ENCODE measurements around the gene GLRX5. TPM values are rescaled to one million over a fixed set of nuclear protein-coding genes. Genes with fewer than 3 reads are reported as not detected.

The GLRX5 gene
- total RNA-seq, 1 experiment from 2014 or later, result 62.2 TPM

DNA sequence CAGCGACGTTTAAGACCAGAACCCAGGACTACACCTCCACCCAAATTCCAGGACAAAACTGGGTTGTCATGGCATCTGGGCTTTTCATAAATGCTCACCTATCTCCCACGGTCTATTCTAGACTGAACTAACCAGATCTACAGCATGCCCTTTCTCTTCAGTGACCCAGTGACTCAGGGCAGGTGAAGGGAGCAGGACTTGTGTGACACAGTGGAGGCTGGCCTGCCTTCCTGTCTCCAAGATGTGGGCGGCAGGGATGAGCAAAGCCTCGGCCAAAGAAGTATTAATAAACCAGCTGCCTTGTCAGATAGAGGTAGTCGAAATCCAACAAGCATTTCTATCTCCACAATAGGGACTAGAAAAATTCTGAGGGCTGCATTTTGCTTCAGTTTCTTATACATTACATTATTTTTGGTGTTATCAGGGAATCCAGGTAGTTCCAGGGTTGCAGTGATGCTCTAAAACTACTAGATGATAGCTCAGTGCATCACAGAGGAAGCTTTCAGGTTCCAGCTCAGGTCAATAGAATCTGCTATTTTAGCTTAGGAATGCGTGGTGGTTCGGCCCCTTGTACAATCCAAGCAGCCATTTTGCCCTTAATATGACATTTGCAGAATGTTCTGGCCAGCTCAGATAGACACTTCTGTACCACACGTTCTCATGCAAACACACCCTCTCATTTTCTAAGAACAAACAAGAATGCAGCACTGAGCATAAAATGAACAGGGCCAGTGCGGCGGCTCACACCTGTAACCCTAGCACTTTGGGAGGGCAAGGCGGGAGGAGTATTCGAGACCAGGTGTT, 4.2 kb upstream of the GLRX5 start:
- Histone ChIP-seq H2BK20ac (ENCODE audit: low read depth, low read length, poor library complexity, severe bottlenecking) (no peak overlapping the region), H3K18ac (ENCODE audit: insufficient read length, low read depth, low read length) (no peak overlapping the region), H4K5ac (ENCODE audit: insufficient read length, low read depth, low read length) (no peak overlapping the region), H3K27me3 (ENCODE audit: insufficient read depth, low read length) (no peaks in the 10 kb centered on the region), H3K23ac (ENCODE audit: insufficient read length, low read depth, low read length) (no peak overlapping the region), H2AK5ac (ENCODE audit: insufficient read length, low read length) (no peak overlapping the region), H2BK5ac (ENCODE audit: insufficient read length, low read length) (no peak overlapping the region), H3K23me2 (ENCODE audit: insufficient read length, low read depth, low read length, poor library complexity, severe bottlenecking) (peaks cover 4% of the 10 kb centered on the region), H3K79me2 (ENCODE audit: insufficient read depth, low read length) (peaks cover 22% of the 10 kb centered on the region), H4K20me1 (ENCODE audit: control insufficient read depth, insufficient read depth, insufficient read length) (no peaks in the 10 kb centered on the region), H3K4me2 (ENCODE audit: insufficient read depth, insufficient read length, low read length) (no peak overlapping the region), H4K8ac (replicated peaks; ENCODE audit: insufficient read length, low read depth, low read length) (no peak overlapping the region), H3K14ac (ENCODE audit: insufficient read depth, low read length) (no peak overlapping the region), H3T11ph (ENCODE audit: low read length) (no peak overlapping the region), H3K4me1 (ENCODE audit: insufficient read depth, low read length) (no peaks in the 10 kb centered on the region), H3K4ac (ENCODE audit: low read depth, low read length) (no peak overlapping the region), H3K27ac (ENCODE audit: insufficient read length, low read depth, low read length) (no peak overlapping the region), H2BK120ac (ENCODE audit: low read depth, low read length, poor library complexity, severe bottlenecking) (no peak overlapping the region), H4K91ac (ENCODE audit: insufficient read length, low read depth, low read length) (no peak overlapping the region), H3K79me1 (ENCODE audit: insufficient read depth, low read depth, low read length, poor library complexity, severe bottlenecking) (no peaks in the 10 kb centered on the region), H2AFZ (ENCODE audit: low read length) (no peak overlapping the region), H3K56ac (ENCODE audit: insufficient read length, low read depth, low read length) (no peak overlapping the region), H3K9me3 (ENCODE audit: control insufficient read depth, low read depth, low read length) (no peaks in the 10 kb centered on the region), H2BK12ac (ENCODE audit: insufficient read length, low read depth, low read length) (no peak overlapping the region), H3K9ac (ENCODE audit: extremely low read depth, insufficient read length, low read length) (no peak overlapping the region), H2BK15ac (ENCODE audit: low read depth, low read length) (no peak overlapping the region)
- 0 out of 7 replicates have a peak overlapping the region, but pooled peaks of 1 of the 3 experiments have one; percentile 61 for H3K27ac Mint-ChIP-seq
- DNase-seq, result no peak
- H3K36me3 Mint-ChIP-seq (ENCODE audit: insufficient read depth in 1 of 3, low read depth in 3 of 3), result peaks cover 10 to 22% (median 21%) of the 10 kb centered on the region in 3 experiments; a peak in 6 of 7 replicates
- no peak for TF ChIP-seq CTCF (conservative IDR thresholded peaks at IDR 0.05)
- H3K9me3 Mint-ChIP-seq, result no peaks in the 10 kb centered on the region; a peak in 1 of 5 replicates
- no peak overlapping the region for H3K4me3 Mint-ChIP-seq
- peaks cover 5% of the 10 kb centered on the region for H3K27me3 Mint-ChIP-seq (ENCODE audit: low read depth)
- peaks cover 25 to 29% of the 10 kb centered on the region in 2 experiments for H3K4me1 Mint-ChIP-seq
- no CpG with 5 or more reads among the region's 13 CpGs for WGBS (ENCODE audit: extremely low coverage, insufficient read length, low lambda C conversion rate)
